ENCODE data around the gene ANKRD65.
"Not testable (repeated sequence)": the region's sequence is repeated elsewhere in the genome, so short reads cannot be mapped to it uniquely, and the experiment has no call there.

ANKRD65 gene

DNA sequence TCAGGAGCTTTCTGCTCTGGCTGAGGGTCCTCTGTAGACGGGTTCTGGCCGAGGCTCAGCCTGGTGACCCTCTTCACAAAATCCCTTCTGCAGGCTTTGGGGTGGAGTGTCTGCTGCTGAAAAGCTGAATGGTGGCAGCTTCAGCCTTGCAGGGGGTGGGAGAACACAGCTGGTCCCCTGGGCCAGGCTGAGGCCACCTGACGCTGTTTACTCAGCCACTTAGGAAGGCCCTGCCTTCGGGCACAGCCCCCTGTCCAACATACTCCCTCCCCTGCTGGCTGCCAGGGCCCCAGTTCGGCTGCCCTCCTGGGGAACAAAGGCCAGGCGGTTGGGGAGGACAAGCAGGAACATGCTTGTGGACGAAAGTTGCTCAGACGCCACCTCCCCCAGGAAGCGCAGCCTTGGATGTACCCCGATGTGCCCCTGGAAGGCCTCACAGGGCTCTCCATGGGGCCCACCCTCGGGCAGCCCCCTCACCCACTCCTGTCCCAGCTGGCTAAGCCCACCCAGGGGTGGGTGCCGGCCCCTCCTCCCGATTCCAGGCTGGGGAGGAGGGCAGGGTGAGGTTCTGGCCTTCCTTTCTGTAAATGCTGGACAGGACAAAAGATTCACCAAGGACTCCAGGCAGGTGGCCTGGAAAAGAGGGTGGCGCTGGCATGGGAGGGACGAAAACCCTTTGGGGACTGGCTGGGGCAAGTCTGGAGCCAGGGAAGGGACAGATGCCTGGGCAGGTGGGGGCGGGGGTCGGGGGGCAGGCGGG, at the start of gene ANKRD65:
TSS of gene ANKRD65 (minus strand) at position 130 of the 760 bp plus-strand sequence. CDS start 271 bp downstream, outside the sequence.
- no peak for DNase-seq (ENCODE audit: low read depth)

- not testable (repeated sequence) for DNase-seq (ENCODE audit: low read depth)
Measured at GRCh38 chr1:1468196-1468985, 47.3 kb upstream of the ANKRD65 start.

- no peak for DNase-seq (ENCODE audit: low read depth)
Measured at GRCh38 chr1:1463312-1463711, 42.2 kb upstream of the ANKRD65 start.

DNA sequence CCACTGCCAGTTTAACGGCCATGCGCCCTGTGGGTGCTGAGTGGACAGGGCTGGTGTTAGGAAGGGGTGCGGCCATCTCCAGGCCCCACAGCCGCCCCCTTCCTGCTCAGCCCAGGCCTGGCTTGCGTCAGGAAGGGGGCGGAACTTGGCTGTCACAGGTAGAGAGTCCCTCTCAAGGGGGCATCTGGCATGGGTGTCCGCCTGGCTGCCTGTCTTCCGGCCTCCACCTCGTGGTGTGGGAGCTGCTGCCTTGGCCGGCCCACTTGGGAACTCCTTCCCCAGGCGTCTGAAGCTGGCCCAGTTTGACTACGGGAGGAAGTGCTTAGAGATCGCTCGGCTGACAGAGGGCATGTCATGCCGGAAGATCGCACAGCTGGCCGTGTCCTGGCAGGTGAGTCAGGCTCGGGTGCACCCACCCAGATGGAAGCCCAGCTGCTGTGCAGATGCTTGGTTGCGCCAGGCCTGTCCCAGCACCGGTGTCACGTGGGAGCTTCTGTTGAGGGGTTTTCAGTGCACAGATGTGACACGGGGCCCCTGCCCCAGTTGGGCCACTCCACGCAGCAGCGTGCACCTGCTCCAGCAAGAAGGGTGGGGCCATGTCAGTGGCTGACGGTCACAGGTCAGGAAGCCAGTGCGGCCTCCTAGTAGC, 41.4 kb upstream of the ANKRD65 start:
- DNase-seq (ENCODE audit: low read depth): no peak

DNA sequence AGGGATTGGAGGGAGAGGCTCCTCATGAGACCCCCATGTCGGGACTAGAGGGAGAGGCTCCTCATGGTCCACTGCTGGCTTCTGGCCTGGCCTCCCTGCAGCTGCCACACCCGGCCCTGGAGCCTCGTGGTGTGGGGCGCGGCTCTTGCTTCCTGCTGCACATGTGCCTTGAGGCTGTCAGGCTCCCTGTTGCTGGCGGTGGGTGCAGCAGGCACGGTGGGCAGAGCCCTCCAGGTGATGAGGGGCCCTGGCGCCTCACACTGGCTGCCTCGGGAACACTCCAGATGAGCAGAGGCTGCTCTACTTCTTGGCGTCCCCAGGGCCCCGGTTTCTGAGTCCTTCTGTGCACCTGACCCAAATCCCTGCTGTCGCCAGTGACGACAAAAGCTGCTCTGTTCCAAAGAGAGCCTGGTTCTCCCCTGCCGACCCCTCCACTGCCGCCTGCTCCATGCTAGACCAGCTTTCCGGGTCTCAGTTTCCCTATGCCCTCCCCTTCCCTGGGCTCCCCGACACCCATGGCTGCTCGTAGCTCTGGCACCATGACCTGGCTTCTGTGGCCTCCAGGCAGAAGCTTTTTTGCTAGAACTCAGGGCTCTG, 40.7 kb upstream of the ANKRD65 start:
- DNase-seq (ENCODE audit: low read depth): no peak

GRCh38 chr1:1460540-1461130, 39.6 kb upstream of the ANKRD65 start:
- DNase-seq (ENCODE audit: low read depth): no peak

DNA sequence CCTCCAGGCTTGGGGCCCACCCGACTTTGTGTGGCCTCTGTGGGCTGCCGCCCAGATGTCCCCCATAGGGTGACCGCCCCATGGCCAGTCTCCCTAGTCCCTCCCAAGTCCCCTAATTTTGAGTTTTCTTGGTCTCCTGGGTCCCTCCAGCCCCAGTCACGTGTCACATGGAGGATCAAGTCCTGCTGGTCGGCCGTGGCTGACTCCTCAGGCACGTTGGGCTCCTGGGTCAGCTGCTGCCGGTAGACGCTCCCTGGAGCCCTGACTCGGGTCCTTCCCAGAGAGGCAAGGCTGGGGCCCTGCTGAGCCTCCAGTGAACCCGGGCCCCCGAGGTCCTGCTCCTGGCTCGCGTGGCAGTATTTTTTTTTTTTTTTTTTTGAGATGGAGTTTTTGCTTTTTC, 38.6 kb upstream of the ANKRD65 start:
- not testable (repeated sequence) for DNase-seq (ENCODE audit: low read depth)

DNA sequence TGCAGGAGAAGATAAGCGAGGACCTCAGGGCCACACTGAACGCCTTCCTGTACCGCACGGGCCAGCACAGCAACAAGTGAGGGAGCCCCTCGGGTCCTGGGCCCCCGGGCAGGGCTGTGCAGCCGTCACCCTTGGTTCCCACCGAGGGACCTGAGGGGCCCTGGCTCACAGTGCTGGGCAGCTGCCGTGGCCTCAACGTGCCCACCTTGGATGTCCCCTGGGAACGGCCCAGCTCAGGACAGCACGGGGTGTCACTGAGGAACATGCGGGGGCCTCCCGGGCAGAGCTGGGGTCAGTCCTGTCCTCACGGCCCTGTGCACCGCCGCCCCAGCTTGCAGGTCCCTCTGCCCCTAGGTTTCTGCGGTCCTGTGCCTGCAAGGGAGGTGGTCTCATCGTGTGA, 38.1 kb upstream of the ANKRD65 start:
- not testable (repeated sequence) for DNase-seq (ENCODE audit: low read depth)

- not testable (repeated sequence) for DNase-seq (ENCODE audit: low read depth)
Measured at GRCh38 chr1:1456683-1457255, 35.7 kb upstream of the ANKRD65 start.

- not testable (repeated sequence) for DNase-seq (ENCODE audit: low read depth)
Measured at GRCh38 chr1:1455934-1456333, 34.9 kb upstream of the ANKRD65 start.

GRCh38 chr1:1455366-1455884, 34.3 kb upstream of the ANKRD65 start:
- DNase-seq (ENCODE audit: low read depth): no peak

DNA sequence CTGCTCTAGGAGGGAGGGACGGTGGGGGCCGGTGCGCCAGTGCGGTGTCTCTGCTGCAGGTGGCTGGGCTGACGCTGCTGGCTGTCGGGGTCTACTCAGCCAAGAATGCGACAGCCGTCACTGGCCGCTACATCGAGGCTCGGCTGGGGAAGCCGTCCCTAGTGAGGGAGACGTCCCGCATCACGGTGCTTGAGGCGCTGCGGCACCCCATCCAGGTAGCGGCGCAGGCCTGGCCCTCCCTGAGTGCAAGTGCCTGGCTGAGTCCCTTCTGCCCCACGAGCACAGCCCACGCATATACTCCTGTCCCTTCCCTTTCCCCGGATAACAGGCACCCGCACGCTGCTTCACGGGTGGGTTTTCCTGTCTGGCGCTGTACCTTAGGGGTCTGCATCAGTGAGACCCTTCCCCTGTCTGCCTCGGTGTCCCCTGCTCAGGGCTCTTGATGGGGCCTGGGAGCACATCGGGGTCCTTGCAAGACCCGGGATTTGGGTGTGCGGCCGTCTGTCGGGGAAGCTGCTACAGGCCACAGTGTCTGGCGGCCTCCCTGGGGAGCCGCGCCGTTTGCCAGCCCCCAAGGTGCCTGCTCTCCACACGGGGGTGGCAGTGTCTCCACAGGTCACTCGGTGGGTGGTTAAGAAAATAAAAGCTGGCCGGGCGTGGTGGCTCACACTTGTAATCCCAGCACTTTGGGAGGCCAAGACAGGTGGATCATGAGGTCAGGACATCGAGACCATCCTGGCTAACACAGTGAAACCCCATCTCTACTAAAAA, 33.4 kb upstream of the ANKRD65 start:
- not testable (repeated sequence) for DNase-seq (ENCODE audit: low read depth)

GRCh38 chr1:1452882-1453281, 31.8 kb upstream of the ANKRD65 start:
- DNase-seq (ENCODE audit: low read depth): no peak

DNA sequence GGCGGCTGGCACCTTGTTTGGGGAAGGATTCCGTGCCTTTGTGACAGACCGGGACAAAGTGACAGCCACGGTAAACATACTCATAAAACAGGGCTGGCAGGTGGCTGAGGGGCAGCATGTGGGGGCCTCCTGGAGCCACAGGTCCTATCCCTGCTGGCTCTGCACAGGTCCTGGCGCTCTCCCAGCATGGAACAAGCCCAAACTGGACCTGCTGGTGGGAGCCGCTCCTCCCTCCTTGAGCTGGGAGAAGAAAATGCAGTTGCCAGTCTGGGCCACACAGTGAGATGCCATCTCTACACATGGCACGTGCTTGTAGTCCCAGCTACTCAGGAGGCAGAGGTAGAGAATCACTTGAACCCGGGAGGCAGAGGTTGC, 31.3 kb upstream of the ANKRD65 start:
- DNase-seq (ENCODE audit: low read depth): not testable (repeated sequence)

- DNase-seq (ENCODE audit: low read depth): no peak
Measured at GRCh38 chr1:1451696-1452364, 30.8 kb upstream of the ANKRD65 start.

DNA sequence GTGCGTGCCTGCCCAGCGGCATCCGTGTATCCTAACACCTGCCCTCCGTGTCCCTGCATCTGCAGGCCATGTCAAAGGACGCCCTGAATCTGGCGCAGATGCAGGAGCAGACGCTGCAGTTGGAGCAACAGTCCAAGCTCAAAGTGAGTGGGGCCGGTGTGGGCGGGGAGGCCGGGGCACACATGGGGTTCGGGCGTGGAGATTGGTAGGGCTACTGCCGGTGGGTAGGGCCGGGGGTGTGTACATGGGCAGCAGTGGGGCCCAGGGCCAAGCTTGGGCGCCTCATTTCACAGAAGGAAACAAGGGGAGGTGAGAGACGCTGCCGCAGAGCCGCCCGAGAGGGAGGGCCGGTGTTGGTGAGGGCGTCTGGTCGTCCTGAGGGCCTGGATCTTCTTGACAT, 29.5 kb upstream of the ANKRD65 start:
- DNase-seq (ENCODE audit: low read depth): not testable (repeated sequence)

- DNase-seq (ENCODE audit: low read depth): no peak
Measured at GRCh38 chr1:1449099-1449739, 28.1 kb upstream of the ANKRD65 start, which contains the start of gene ATAD3C. Gene ATAD3C, plus strand, starts transcription at chr1:1449689. Its CDS starts 995 bp downstream, at chr1:1450684.

- DNase-seq (ENCODE audit: low read depth): not testable (repeated sequence)
Measured at GRCh38 chr1:1446631-1447030, 25.6 kb upstream of the ANKRD65 start.

GRCh38 chr1:1442069-1442770, 21.1 kb upstream of the ANKRD65 start:
- DNase-seq (ENCODE audit: low read depth): no peak

All from activated T-helper 1 cell treated with Interleukin-2 at 50 U/mL for 16 hours (primary cell).